Keratinocyte (primary cell): ENCODE data around the gene CGNL1. TPM values are rescaled to one million over a fixed set of nuclear protein-coding genes. Genes with fewer than 3 reads are reported as not detected.

Experiments used
- DNase-seq: peaks from one replicate; pipeline ENCODE4 v3.0.0-alpha.2; 2011; ENCODE audit warnings: low read depth, missing footprints, low spot score
- FAIRE-seq: peaks from 2 replicates; lab custom pipeline; 2011; peaks lifted over from hg19 to GRCh38; lab: Jason Lieb, UNC
- H2AFZ ChIP-seq: 2 replicates; pipeline ENCODE4 v1.6.0; 2012; ENCODE audit warnings: low read length, control low read depth, inconsistent platforms; ENCODE audit not compliant: control insufficient read depth
- H3K27ac ChIP-seq: 2 replicates; pipeline ENCODE4 v1.5.1; 2011; ENCODE audit warnings: low read length; ENCODE audit not compliant: control insufficient read depth, insufficient read depth
- H3K27me3 ChIP-seq: 3 replicates; pipeline ENCODE4 v1.6.0; 2011; ENCODE audit warnings: low read length; ENCODE audit not compliant: control insufficient read depth, insufficient read depth; ENCODE audit errors: extremely low read depth
- H3K36me3 ChIP-seq, 2 experiments: 2 replicates in 1 of 2; 3 replicates in 1 of 2; pipeline ENCODE4 v1.5.1; 2011; ENCODE audit warnings: low read length in 2 of 2, mild to moderate bottlenecking in 1 of 2; ENCODE audit not compliant: control insufficient read depth in 2 of 2, insufficient read depth in 2 of 2; ENCODE audit errors: extremely low read depth in 1 of 2
- H3K4me1 ChIP-seq: 3 replicates; pipeline ENCODE4 v1.5.1; 2011; ENCODE audit warnings: low read length; ENCODE audit not compliant: control insufficient read depth, insufficient read depth; ENCODE audit errors: extremely low read depth
- H3K4me2 ChIP-seq: 3 replicates; pipeline ENCODE4 v1.6.0; 2011; ENCODE audit warnings: low read depth, low read length; ENCODE audit not compliant: control insufficient read depth, insufficient read depth; ENCODE audit errors: extremely low read depth
- H3K4me3 ChIP-seq, 3 experiments: fragments of 200-600 bp in 1 of 3; sonication (generic) in 1 of 3; 2 replicates in 2 of 3; 3 replicates in 1 of 3; pipeline ENCODE4 v1.5.1; 2011 to 2016; ENCODE audit warnings: low read length in 3 of 3, mild to moderate bottlenecking in 3 of 3, control low read depth in 2 of 3, inconsistent platforms in 1 of 3, low read depth in 1 of 3, mixed read lengths in 1 of 3, mixed run types in 1 of 3, moderate library complexity in 1 of 3; ENCODE audit not compliant: control insufficient read depth in 2 of 3, insufficient read depth in 2 of 3; ENCODE audit errors: extremely low read depth in 1 of 3
- H3K79me2 ChIP-seq: 2 replicates; pipeline ENCODE4 v1.6.0; 2012; ENCODE audit warnings: low read length; ENCODE audit not compliant: control insufficient read depth, insufficient read depth
- H3K9ac ChIP-seq: 3 replicates; pipeline ENCODE4 v1.6.0; 2011; ENCODE audit warnings: low read length; ENCODE audit not compliant: control insufficient read depth, insufficient read depth; ENCODE audit errors: extremely low read depth
- H3K9me1 ChIP-seq: 3 replicates; pipeline ENCODE4 v1.6.0; 2011; ENCODE audit warnings: low read length; ENCODE audit not compliant: control insufficient read depth, insufficient read depth; ENCODE audit errors: extremely low read depth
- H3K9me3 ChIP-seq: 2 replicates; pipeline ENCODE4 v1.5.1; 2012; ENCODE audit warnings: low read depth, low read length; ENCODE audit not compliant: control insufficient read depth
- H4K20me1 ChIP-seq: 3 replicates; pipeline ENCODE4 v1.6.0; 2011; ENCODE audit warnings: low read length; ENCODE audit not compliant: control insufficient read depth, insufficient read depth; ENCODE audit errors: extremely low read depth
- EZH2 ChIP-seq: IDR thresholded peaks from one replicate; pipeline ENCODE4 v1.6.1; 2012; ENCODE audit warnings: inconsistent platforms, mild to moderate bottlenecking, low read length, moderate library complexity
- dilution Hi-C: fragments of 300-500 bp; cut with MboI; formaldehyde crosslinking; loops from one replicate; pipeline ENCODE4 v1.7.0; 2020; ENCODE audit warnings: low sequenced_read_pairs; ENCODE audit not compliant: extremely low pct_ligation_motif_present
- polyA plus RNA-seq, 5 experiments: library from polyadenylated mRNA; depleted of rRNA in 3 of 5; stranded (reverse) in 3 of 5; stranded (forward) in 1 of 5; unstranded in 1 of 5; fragments of >200 nt; gene quantifications; 1 replicate in 1 of 5; 2 replicates in 3 of 5; 3 replicates in 1 of 5; pipeline versions ENCODE4 v1.2.1 to v1.2.3, GENCODE V29; 2011 to 2012; ENCODE audit warnings: missing spikeins in 2 of 5, low read depth in 1 of 5, low replicate concordance in 1 of 5
- TF ChIP-seq, protein P1 (sequence below), 3 experiments: IDR thresholded peaks in 1 of 3; conservative IDR thresholded peaks in 1 of 3; optimal IDR thresholded peaks in 1 of 3; 2 replicates in 2 of 3; 3 replicates in 1 of 3; pipeline versions ENCODE3 to v1.5.1; 2011; ENCODE audit warnings: low read length in 3 of 3, mild to moderate bottlenecking in 3 of 3, moderate library complexity in 2 of 3, control low read depth in 1 of 3, inconsistent platforms in 1 of 3; ENCODE audit not compliant: insufficient read depth in 2 of 3; ENCODE audit errors: extremely low read depth in 1 of 3

CGNL1 gene
- polyA plus RNA-seq, 1 donor (not counting 4 experiments of a cell fraction or from before 2014, with no cell fraction given) = 0.05 TPM

DNA sequence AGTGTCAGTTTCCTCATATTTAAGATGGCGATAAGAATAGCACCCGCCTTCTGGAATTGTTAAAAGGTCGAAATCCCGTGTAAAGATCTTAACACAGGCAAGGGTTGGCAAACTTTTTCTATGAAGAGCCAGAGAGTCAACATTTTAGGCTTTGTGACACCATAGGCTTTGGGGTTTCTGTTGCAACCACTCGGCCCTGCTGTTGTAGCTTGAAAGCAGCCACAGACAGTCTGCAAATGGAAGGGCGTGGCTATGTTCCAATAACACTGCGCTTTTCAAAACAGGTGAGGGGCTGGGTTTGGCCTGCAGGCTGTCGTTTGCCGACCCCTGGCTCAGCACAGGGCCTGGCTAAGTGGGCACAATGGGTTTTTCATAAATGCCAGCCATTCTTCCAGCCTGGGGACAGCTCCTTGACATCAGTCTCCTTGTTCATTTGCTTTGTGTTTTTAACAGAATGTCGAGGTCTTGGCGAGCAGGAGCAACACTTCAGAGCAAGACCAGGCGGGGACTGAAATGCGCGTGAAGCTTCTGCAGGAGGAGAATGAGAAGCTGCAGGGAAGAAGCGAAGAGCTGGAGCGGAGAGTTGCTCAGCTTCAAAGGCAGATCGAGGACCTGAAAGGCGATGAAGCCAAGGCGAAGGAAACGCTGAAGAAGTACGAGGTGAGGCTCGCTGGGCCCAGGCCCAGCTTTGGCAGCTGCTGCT is 140.2 kb downstream of the CGNL1 start:
- Histone ChIP-seq H3K4me1 (no peaks in the 10 kb centered on the region), H3K79me2 (no peaks in the 10 kb centered on the region), H3K9me3 (no peaks in the 10 kb centered on the region), H3K27ac (no peak overlapping the region), H4K20me1 (no peaks in the 10 kb centered on the region), H3K36me3 (no peaks in the 10 kb centered on the region), H3K27me3 (no peaks in the 10 kb centered on the region), H2AFZ (peak overlapping the region; percentile 38), H3K9ac (no peak overlapping the region), H3K9me1 (no peaks in the 10 kb centered on the region), H3K4me3 (no peak overlapping the region), H3K4me2 (no peak overlapping the region)
- TF ChIP-seq EZH2 = no peak
- TF ChIP-seq, protein P1, sequence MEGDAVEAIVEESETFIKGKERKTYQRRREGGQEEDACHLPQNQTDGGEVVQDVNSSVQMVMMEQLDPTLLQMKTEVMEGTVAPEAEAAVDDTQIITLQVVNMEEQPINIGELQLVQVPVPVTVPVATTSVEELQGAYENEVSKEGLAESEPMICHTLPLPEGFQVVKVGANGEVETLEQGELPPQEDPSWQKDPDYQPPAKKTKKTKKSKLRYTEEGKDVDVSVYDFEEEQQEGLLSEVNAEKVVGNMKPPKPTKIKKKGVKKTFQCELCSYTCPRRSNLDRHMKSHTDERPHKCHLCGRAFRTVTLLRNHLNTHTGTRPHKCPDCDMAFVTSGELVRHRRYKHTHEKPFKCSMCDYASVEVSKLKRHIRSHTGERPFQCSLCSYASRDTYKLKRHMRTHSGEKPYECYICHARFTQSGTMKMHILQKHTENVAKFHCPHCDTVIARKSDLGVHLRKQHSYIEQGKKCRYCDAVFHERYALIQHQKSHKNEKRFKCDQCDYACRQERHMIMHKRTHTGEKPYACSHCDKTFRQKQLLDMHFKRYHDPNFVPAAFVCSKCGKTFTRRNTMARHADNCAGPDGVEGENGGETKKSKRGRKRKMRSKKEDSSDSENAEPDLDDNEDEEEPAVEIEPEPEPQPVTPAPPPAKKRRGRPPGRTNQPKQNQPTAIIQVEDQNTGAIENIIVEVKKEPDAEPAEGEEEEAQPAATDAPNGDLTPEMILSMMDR (optimal IDR thresholded peaks at IDR 0.05 in 1 of 3, IDR thresholded peaks at IDR 0.05 in 1 of 3, conservative IDR thresholded peaks at IDR 0.05 in 1 of 3; ENCODE audit: extremely low read depth in 1 of 3, insufficient read depth in 2 of 3, low read length in 3 of 3) = no peak
- DNase-seq (no peak), FAIRE-seq (no peak)
- dilution Hi-C loops = no loop called here

DNA sequence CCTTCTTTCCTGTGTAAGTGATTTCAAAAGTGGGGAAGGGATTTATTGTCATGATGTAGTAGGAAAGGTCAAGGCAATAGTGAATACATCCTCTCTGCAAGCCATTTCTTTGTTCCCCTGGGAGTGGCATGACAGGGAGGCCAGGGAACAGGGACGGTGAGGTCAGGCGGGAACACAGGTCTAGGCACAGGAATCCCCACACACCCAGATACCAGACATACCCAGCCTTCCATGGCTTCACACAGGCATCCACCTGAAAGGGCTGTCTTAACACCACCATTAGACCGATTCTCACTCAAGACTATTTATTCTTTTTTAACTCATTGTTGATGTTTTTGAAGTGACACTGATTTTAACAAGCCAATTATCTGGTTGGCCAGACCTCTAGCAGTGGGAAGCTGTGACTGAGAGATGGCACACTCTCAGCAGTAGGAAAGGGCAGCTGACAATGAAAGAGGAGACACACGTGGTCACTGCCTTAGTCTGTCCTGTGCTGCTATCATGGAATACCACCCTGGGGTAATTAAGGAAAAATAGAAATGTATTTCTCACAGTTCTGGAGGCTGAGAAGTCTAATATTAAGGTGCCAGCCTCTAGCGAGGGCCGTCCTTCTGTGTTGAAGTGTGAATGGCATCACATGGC is 140.8 kb downstream of the CGNL1 start:
- no peaks in the 10 kb centered on the region for H3K36me3 ChIP-seq
- H3K9ac ChIP-seq = no peak overlapping the region
- dilution Hi-C loops = no loop called here
- peak overlapping the region; percentile 38 for H2AFZ ChIP-seq
- no peaks in the 10 kb centered on the region for H3K4me1 ChIP-seq
- no peaks in the 10 kb centered on the region for H3K9me1 ChIP-seq
- no peak overlapping the region for H3K27ac ChIP-seq
- no peaks in the 10 kb centered on the region for H3K79me2 ChIP-seq
- H3K9me3 ChIP-seq = no peaks in the 10 kb centered on the region
- no peak overlapping the region for H3K4me2 ChIP-seq
- H4K20me1 ChIP-seq = no peaks in the 10 kb centered on the region
- no peaks in the 10 kb centered on the region for H3K27me3 ChIP-seq
- TF ChIP-seq, protein P1 (optimal IDR thresholded peaks at IDR 0.05 in 1 of 3, IDR thresholded peaks at IDR 0.05 in 1 of 3, conservative IDR thresholded peaks at IDR 0.05 in 1 of 3; ENCODE audit: extremely low read depth in 1 of 3, insufficient read depth in 2 of 3, low read length in 3 of 3) = no peak
- no peak for TF ChIP-seq EZH2
- DNase-seq (no peak), FAIRE-seq (no peak)
- no peak overlapping the region for H3K4me3 ChIP-seq
